HEK293 (cell line): ENCODE measurements around the gene PRPS2.

Experiments
- ZBTB21 ChIP-seq: fragments of 450-650 bp; formaldehyde crosslinking; IDR thresholded peaks from 2 replicates; pipeline ENCODE4 v1.5.1; 2017; ENCODE audit warnings: missing biosample characterization, missing genetic modification characterization
- ZBTB49 ChIP-seq: fragments of 450-650 bp; formaldehyde crosslinking; IDR thresholded peaks from 2 replicates; pipeline ENCODE4 v1.5.1; 2016; ENCODE audit warnings: missing biosample characterization, missing genetic modification characterization, low read depth
- ZNF174 ChIP-seq: fragments of 450-650 bp; formaldehyde crosslinking; IDR thresholded peaks from 2 replicates; pipeline ENCODE4 v1.5.0; 2017; ENCODE audit warnings: missing biosample characterization, mild to moderate bottlenecking, missing genetic modification characterization
- ZNF501 ChIP-seq: fragments of 450-650 bp; formaldehyde crosslinking; IDR thresholded peaks from 2 replicates; pipeline ENCODE4 v1.5.1; 2016; ENCODE audit warnings: missing biosample characterization, missing genetic modification characterization
- ZNF549 ChIP-seq: fragments of 450-650 bp; IDR thresholded peaks from 2 replicates; pipeline ENCODE4 v1.5.1; 2018; ENCODE audit warnings: missing biosample characterization, missing genetic modification characterization, mild to moderate bottlenecking, inconsistent platforms, moderate library complexity
- TF ChIP-seq, protein P1 (sequence below): fragments of 450-650 bp; formaldehyde crosslinking; IDR thresholded peaks from 2 replicates; pipeline ENCODE4 v1.5.1; 2016; ENCODE audit warnings: missing biosample characterization, missing genetic modification characterization
- TF ChIP-seq, protein P2 (sequence below): fragments of 450-650 bp; formaldehyde crosslinking; IDR thresholded peaks from 2 replicates; pipeline ENCODE4 v1.5.1; 2016; ENCODE audit warnings: missing biosample characterization, missing genetic modification characterization

DNA sequence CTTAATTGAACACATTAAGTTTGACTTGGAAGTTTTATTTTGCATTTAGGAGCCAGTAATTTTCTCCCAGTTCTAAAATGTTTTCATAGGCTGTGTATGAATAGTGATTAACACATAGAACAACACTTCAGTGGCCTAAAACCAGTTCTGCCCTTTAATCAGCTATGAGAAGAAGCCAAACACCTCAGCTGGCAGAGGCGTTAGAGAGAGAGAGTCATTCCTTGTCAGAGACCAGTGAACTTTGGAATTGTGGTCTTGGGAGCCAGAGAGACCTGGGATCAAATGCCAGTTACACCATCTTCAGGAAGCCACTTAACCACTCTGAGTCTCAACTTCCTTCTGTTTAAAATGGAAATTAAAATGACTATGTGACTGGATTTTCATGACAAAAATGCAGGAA lies 39.3 kb upstream of the PRPS2 start:
- no peak for TF ChIP-seq ZBTB49 (tag by site-specific recombination)
- no peak for TF ChIP-seq ZNF549 (tag by site-specific recombination)
- no peak for TF ChIP-seq ZBTB21 (tag by site-specific recombination)
- TF ChIP-seq, protein P1, sequence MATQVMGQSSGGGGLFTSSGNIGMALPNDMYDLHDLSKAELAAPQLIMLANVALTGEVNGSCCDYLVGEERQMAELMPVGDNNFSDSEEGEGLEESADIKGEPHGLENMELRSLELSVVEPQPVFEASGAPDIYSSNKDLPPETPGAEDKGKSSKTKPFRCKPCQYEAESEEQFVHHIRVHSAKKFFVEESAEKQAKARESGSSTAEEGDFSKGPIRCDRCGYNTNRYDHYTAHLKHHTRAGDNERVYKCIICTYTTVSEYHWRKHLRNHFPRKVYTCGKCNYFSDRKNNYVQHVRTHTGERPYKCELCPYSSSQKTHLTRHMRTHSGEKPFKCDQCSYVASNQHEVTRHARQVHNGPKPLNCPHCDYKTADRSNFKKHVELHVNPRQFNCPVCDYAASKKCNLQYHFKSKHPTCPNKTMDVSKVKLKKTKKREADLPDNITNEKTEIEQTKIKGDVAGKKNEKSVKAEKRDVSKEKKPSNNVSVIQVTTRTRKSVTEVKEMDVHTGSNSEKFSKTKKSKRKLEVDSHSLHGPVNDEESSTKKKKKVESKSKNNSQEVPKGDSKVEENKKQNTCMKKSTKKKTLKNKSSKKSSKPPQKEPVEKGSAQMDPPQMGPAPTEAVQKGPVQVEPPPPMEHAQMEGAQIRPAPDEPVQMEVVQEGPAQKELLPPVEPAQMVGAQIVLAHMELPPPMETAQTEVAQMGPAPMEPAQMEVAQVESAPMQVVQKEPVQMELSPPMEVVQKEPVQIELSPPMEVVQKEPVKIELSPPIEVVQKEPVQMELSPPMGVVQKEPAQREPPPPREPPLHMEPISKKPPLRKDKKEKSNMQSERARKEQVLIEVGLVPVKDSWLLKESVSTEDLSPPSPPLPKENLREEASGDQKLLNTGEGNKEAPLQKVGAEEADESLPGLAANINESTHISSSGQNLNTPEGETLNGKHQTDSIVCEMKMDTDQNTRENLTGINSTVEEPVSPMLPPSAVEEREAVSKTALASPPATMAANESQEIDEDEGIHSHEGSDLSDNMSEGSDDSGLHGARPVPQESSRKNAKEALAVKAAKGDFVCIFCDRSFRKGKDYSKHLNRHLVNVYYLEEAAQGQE (tag by site-specific recombination) = no peak
- TF ChIP-seq, protein P2, sequence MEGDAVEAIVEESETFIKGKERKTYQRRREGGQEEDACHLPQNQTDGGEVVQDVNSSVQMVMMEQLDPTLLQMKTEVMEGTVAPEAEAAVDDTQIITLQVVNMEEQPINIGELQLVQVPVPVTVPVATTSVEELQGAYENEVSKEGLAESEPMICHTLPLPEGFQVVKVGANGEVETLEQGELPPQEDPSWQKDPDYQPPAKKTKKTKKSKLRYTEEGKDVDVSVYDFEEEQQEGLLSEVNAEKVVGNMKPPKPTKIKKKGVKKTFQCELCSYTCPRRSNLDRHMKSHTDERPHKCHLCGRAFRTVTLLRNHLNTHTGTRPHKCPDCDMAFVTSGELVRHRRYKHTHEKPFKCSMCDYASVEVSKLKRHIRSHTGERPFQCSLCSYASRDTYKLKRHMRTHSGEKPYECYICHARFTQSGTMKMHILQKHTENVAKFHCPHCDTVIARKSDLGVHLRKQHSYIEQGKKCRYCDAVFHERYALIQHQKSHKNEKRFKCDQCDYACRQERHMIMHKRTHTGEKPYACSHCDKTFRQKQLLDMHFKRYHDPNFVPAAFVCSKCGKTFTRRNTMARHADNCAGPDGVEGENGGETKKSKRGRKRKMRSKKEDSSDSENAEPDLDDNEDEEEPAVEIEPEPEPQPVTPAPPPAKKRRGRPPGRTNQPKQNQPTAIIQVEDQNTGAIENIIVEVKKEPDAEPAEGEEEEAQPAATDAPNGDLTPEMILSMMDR (tag by site-specific recombination) = no peak
- no peak for TF ChIP-seq ZNF501 (tag by site-specific recombination)
- no peak for TF ChIP-seq ZNF174 (tag by site-specific recombination)
